ENCODE measurements around the gene HADHA. TPM values are rescaled to one million over a fixed set of nuclear protein-coding genes. Genes with fewer than 3 reads are reported as not detected.

HADHA gene
- total and polyA plus RNA-seq, 2 donors (not counting 3 experiments of a cell fraction or from before 2014, with no cell fraction given): 79.4 to 158 TPM

- Histone ChIP-seq H3K4me1 (ENCODE audit: control insufficient read depth, extremely low read depth, insufficient read depth, low read length) (peaks cover 11% of the 10 kb centered on the region), H3K4me3 (replicated peaks in 1 of 3; ENCODE audit: insufficient read depth in 1 of 3, low read depth in 1 of 3, low read length in 3 of 3) (no peak overlapping the region), H3K79me2 (ENCODE audit: control insufficient read depth, insufficient read depth, low read length) (no peaks in the 10 kb centered on the region), H3K9ac (replicated peaks; ENCODE audit: extremely low read depth, insufficient read depth, low read length) (no peak overlapping the region), H2AFZ (ENCODE audit: low read depth, low read length) (no peak overlapping the region), H3K27ac (ENCODE audit: insufficient read depth, low read depth, low read length) (no peak overlapping the region), H3K27me3 (ENCODE audit: control insufficient read depth in 2 of 2, insufficient read depth in 2 of 2, low read length in 2 of 2) (peaks cover 0 to 2% of the 10 kb centered on the region in 2 experiments), H3K36me3 (ENCODE audit: control insufficient read depth in 2 of 2, extremely low read depth in 1 of 2, insufficient read depth in 2 of 2, low read length in 2 of 2) (no peaks in the 10 kb centered on the region), H3K9me3 (replicated peaks; ENCODE audit: control insufficient read depth, insufficient read depth, low read length) (no peaks in the 10 kb centered on the region), H4K20me1 (replicated peaks; ENCODE audit: control insufficient read depth, extremely low read depth, insufficient read depth, low read length) (no peaks in the 10 kb centered on the region), H3K9me1 (replicated peaks; ENCODE audit: control insufficient read depth, extremely low read depth, insufficient read depth, low read length) (no peaks in the 10 kb centered on the region), H3K4me2 (ENCODE audit: insufficient read depth, low read length) (no peak overlapping the region)
- ChIA-PET POLR2A (no interaction called here), CTCF (interaction anchor here (0.9 to 1.5 kb wide), 3 partner anchors 10 to 198 kb away, joined by 3 to 6 read pairs (median 4); no protein-coding TSS in a partner anchor)
- dilution Hi-C loops (cut with MboI; ENCODE audit: extremely low pct_ligation_motif_present, low sequenced_read_pairs): no loop called here
- DNase-seq (ENCODE audit: low read depth, low spot score) (no peak), FAIRE-seq (no peak)
- no TSS peak for BruUV-seq (replicated peaks)
- intact Hi-C loops (cut with micrococcal nuclease): no loop called here
- TF ChIP-seq JUN (IDR thresholded peaks at IDR 0.05; ENCODE audit: borderline replicate concordance, insufficient read depth, insufficient read length, low read depth) (no peak), MYC (IDR thresholded peaks at IDR 0.05; ENCODE audit: low read depth, low read length) (no peak), POLR2A (IDR thresholded peaks at IDR 0.05; ENCODE audit: low read depth, low read length) (no peak), EZH2 (IDR thresholded peaks at IDR 0.05; ENCODE audit: borderline replicate concordance, low read depth, low read length, severe bottlenecking) (no peak), FOS (IDR thresholded peaks at IDR 0.05; ENCODE audit: borderline replicate concordance, insufficient read depth, low read length) (no peak), CTCF (IDR thresholded peaks at IDR 0.05; ENCODE audit: extremely low read depth in 1 of 2, insufficient read depth in 1 of 2, low read depth in 1 of 2, low read length in 2 of 2) (no peak), MAX (IDR thresholded peaks at IDR 0.05; ENCODE audit: insufficient read depth, insufficient read length) (no peak), GATA2 (IDR thresholded peaks at IDR 0.05; ENCODE audit: insufficient read depth, insufficient read length, low read depth, low read length) (no peak), POLR2AphosphoS5 (IDR thresholded peaks at IDR 0.05; ENCODE audit: insufficient read depth, low read depth, low read length) (no peak)
These were observed 95.9 kb downstream of the HADHA start for GRCh38 chr2:26148501-26148900.
